Heart left ventricle (tissue), 13 donors: ENCODE measurements around the gene ARHGAP31.

Experiments used
- POLR2A ChIP-seq, 2 donors: fragments of 450-650 bp; IDR thresholded peaks; one replicate each; pipeline ENCODE4 v1.6.1; 2017; ENCODE audit warnings: antibody characterized with exemption in 2 of 2, mild to moderate bottlenecking in 2 of 2, moderate library complexity in 2 of 2
- TF ChIP-seq, protein P1 (sequence below), 12 donors: fragments of 200-600 bp; sonication (generic) in 4 of 12; IDR thresholded peaks; one replicate each; pipeline versions ENCODE4 v1.5.0 to v1.8.0; 2018 to 2022; ENCODE audit warnings: antibody characterized with exemption in 12 of 12, mild to moderate bottlenecking in 5 of 12
- donor health status: ischemic (EF 13 %, LVEDD 7.1; RV severe dilation, severe dysfunction).
- donor health status: DM: no; HTN: yes; CAD: no.
- donor health status: DM: no; HTN: no; CAD: no.
- donor health status: ischemic (EF 25% LVEDD 6.9; RV normal size, moderate dysfunction).
- donor health status: ischemic (EF 25% LVEDD 5.7; RV mildly dilated, moderate dysfunction).
- donor health status: ischemic (EF 35%, LVEDD 5.7; RV mildly dilated, moderate dysfunction).
- donor health status: nonischemic (EF 11% LVEDD 7.7; RV severe dilation, severe dysfunction).
- donor health status: DM: yes; HTN: yes; CAD: no.
- donor health status: PGD.
- donor health status: ischemic (EF 29% LVEDD 5.4; RV normal size, mild dysfunction).
- donor health status: nonischemic (EF 23%, LVEDD 6.1; RV moderate dilation, normal function).

DNA sequence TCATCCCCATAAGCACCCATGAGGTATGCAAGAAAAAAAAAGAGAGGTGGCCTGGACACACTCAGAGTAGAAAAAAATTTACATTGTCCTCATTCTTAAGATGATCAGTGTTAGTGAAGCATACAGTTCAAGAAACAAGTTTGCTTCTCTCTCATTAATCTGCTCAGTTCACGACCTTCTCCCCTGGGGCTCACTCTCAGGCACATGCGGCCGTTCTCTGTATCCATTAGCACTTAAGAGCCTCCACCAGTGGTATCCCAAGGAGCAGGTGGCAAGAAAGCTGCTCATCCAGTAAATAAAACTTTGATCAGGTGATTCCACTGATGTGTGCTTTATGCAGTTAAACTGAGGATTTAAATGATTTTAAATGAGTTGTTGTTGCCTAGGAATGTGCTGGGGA lies 57.4 kb downstream of the ARHGAP31 start:
- TF ChIP-seq, protein P1, sequence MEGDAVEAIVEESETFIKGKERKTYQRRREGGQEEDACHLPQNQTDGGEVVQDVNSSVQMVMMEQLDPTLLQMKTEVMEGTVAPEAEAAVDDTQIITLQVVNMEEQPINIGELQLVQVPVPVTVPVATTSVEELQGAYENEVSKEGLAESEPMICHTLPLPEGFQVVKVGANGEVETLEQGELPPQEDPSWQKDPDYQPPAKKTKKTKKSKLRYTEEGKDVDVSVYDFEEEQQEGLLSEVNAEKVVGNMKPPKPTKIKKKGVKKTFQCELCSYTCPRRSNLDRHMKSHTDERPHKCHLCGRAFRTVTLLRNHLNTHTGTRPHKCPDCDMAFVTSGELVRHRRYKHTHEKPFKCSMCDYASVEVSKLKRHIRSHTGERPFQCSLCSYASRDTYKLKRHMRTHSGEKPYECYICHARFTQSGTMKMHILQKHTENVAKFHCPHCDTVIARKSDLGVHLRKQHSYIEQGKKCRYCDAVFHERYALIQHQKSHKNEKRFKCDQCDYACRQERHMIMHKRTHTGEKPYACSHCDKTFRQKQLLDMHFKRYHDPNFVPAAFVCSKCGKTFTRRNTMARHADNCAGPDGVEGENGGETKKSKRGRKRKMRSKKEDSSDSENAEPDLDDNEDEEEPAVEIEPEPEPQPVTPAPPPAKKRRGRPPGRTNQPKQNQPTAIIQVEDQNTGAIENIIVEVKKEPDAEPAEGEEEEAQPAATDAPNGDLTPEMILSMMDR (IDR thresholded peaks at IDR 0.05) = no peak
- TF ChIP-seq POLR2A (IDR thresholded peaks at IDR 0.05) = no peak
